HEK293 (cell line): ENCODE results near the gene NHP2.
"Not testable (repeated sequence)": the region's sequence is repeated elsewhere in the genome, so short reads cannot be mapped to it uniquely, and the experiment has no call there.

ENCODE experiments used
- CTCF ChIA-PET: fragments of 350-600 bp; formaldehyde crosslinking; extraction: SDS; loops from one replicate; lab custom pipeline; 2021; ENCODE audit warnings: antibody characterized with exemption; lab: Yijun Ruan, JAX
- POLR2A ChIA-PET: fragments of 300-600 bp; formaldehyde crosslinking; extraction: SDS; loops from one replicate; lab custom pipeline; 2020; ENCODE audit warnings: antibody characterized with exemption, inconsistent platforms; lab: Yijun Ruan, JAX
- H3K27ac ChIP-seq: fragments of 200-500 bp; sonication (Bioruptor generic); 2 replicates; pipeline ENCODE4 v1.5.1; 2014; ENCODE audit warnings: low read depth, low read length, control low read depth, inconsistent platforms; ENCODE audit errors: extremely low read depth
- H3K36me3 ChIP-seq, 2 experiments: fragments of 200-500 bp in 1 of 2; sonication (Bioruptor generic) in 1 of 2; 1 replicate in 1 of 2; 2 replicates in 1 of 2; pipeline ENCODE4 v1.5.1; 2014 to 2017; ENCODE audit warnings: inconsistent platforms in 2 of 2, low read length in 2 of 2; ENCODE audit not compliant: control insufficient read depth in 2 of 2, insufficient read depth in 1 of 2
- H3K4me1 ChIP-seq: fragments of 200-500 bp; sonication (Bioruptor generic); 2 replicates; pipeline ENCODE4 v1.5.1; 2014; ENCODE audit warnings: mild to moderate bottlenecking, low read length, inconsistent platforms; ENCODE audit not compliant: control insufficient read depth, insufficient read depth
- H3K4me3 ChIP-seq: 2 replicates; pipeline ENCODE4 v1.5.1; 2011; ENCODE audit warnings: low read depth, mild to moderate bottlenecking, control low read depth, low read length, moderate library complexity
- H3K9me3 ChIP-seq: fragments of 200-500 bp; sonication (Bioruptor generic); 2 replicates; pipeline ENCODE4 v1.5.1; 2014; ENCODE audit warnings: low read depth, low read length, inconsistent platforms; ENCODE audit not compliant: control insufficient read depth, insufficient read depth
- REST ChIP-seq: fragments of 450-650 bp; formaldehyde crosslinking; IDR thresholded peaks from 2 replicates; pipeline ENCODE4 v1.5.1; 2016; ENCODE audit warnings: missing biosample characterization, missing genetic modification characterization
- TCF7L2 ChIP-seq: IDR thresholded peaks from 2 replicates; pipeline ENCODE4 v1.6.1; 2011; ENCODE audit warnings: low read depth, mild to moderate bottlenecking, inconsistent platforms, low read length, moderate library complexity, borderline replicate concordance
- ZBTB17 ChIP-seq: fragments of 450-650 bp; formaldehyde crosslinking; IDR thresholded peaks from 2 replicates; pipeline ENCODE4 v1.5.1; 2016; ENCODE audit warnings: missing biosample characterization, missing genetic modification characterization
- ZBTB48 ChIP-seq: fragments of 450-650 bp; formaldehyde crosslinking; IDR thresholded peaks from 2 replicates; pipeline ENCODE4 v1.5.1; 2016; ENCODE audit warnings: missing biosample characterization, missing genetic modification characterization
- ZFP3 ChIP-seq: fragments of 450-650 bp; formaldehyde crosslinking; IDR thresholded peaks from 2 replicates; pipeline ENCODE4 v1.5.1; 2016; ENCODE audit warnings: low read depth, missing biosample characterization, missing genetic modification characterization
- ZNF174 ChIP-seq: fragments of 450-650 bp; formaldehyde crosslinking; IDR thresholded peaks from 2 replicates; pipeline ENCODE4 v1.5.0; 2017; ENCODE audit warnings: missing biosample characterization, mild to moderate bottlenecking, missing genetic modification characterization
- ZNF18 ChIP-seq: fragments of 450-650 bp; formaldehyde crosslinking; IDR thresholded peaks from 2 replicates; pipeline ENCODE4 v1.5.1; 2016; ENCODE audit warnings: missing biosample characterization, missing genetic modification characterization
- ZNF335 ChIP-seq: fragments of 450-650 bp; formaldehyde crosslinking; conservative IDR thresholded peaks from 2 replicates; pipeline ENCODE4 v1.5.1; 2016; ENCODE audit warnings: missing biosample characterization, missing genetic modification characterization
- ZNF394 ChIP-seq: fragments of 450-650 bp; formaldehyde crosslinking; IDR thresholded peaks from 2 replicates; pipeline ENCODE4 v1.5.1; 2016; ENCODE audit warnings: missing biosample characterization, missing genetic modification characterization, mild to moderate bottlenecking, moderate library complexity, borderline replicate concordance
- ZNF530 ChIP-seq: fragments of 450-650 bp; formaldehyde crosslinking; IDR thresholded peaks from 2 replicates; pipeline ENCODE4 v1.5.1; 2016; ENCODE audit warnings: low read depth, missing biosample characterization, missing genetic modification characterization
- ZNF544 ChIP-seq: fragments of 450-650 bp; formaldehyde crosslinking; IDR thresholded peaks from 2 replicates; pipeline ENCODE4 v1.5.0; 2017; ENCODE audit warnings: missing biosample characterization, missing genetic modification characterization
- ZSCAN18 ChIP-seq: fragments of 450-650 bp; formaldehyde crosslinking; IDR thresholded peaks from 2 replicates; pipeline ENCODE4 v1.5.1; 2016; ENCODE audit warnings: missing biosample characterization, missing genetic modification characterization

NHP2 gene

GRCh38 chr5:178130234-178130575, 23.5 kb downstream of the NHP2 start:
- H3K4me3 ChIP-seq: peak overlapping the region; percentile 91
- TF ChIP-seq ZBTB17 (peak; percentile 47; the same call in 1 of the 2 replicates), REST (tag by site-specific recombination) (0 out of 2 replicates have a peak, but pooled peaks have one; percentile 66), ZFP3 (tag by site-specific recombination) (peak; percentile 73; the same call in 1 of the 2 replicates), ZNF335 (peak; percentile 96)
- TF ChIP-seq, all 188 proteins: peak for 4; not testable (repeated sequence) for 184
- ChIA-PET CTCF (interaction anchor here (1.4 to 2.3 kb wide), 2 partner anchors 9 to 55 kb away, joined by 5 to 12 read pairs; no protein-coding TSS in a partner anchor), POLR2A (interaction anchor here (0.8 to 1.8 kb wide), 5 partner anchors 10 to 74 kb away, joined by 3 to 9 read pairs (median 3); partner anchors contain the start of gene HNRNPAB)
- not testable (repeated sequence) for H3K4me1 ChIP-seq, H3K9me3 ChIP-seq
- H3K36me3 ChIP-seq: peaks cover 11 to 15% of the 10 kb centered on the region in 2 experiments; a peak in 2 of 3 replicates
- peak overlapping the region; percentile 93 for H3K27ac ChIP-seq

GRCh38 chr5:178129296-178129695, 24.4 kb downstream of the NHP2 start:
- Histone ChIP-seq H3K4me1 (no peaks in the 10 kb centered on the region), H3K4me3 (no peak overlapping the region), H3K9me3 (no peaks in the 10 kb centered on the region), H3K27ac (no peak overlapping the region), H3K36me3 (peaks cover 3 to 10% of the 10 kb centered on the region in 2 experiments; a peak in 2 of 3 replicates)
- ChIA-PET CTCF (interaction anchor here (1.0 to 2.3 kb wide), 3 partner anchors 8 to 54 kb away, joined by 3 to 12 read pairs (median 4); no protein-coding TSS in a partner anchor), POLR2A (interaction anchor here (0.9 kb wide), 1 partner anchor 17 kb away, joined by 3 read pairs; no protein-coding TSS in a partner anchor)
- no peak for TF ChIP-seq TCF7L2
- TF ChIP-seq ZNF530 (tag by site-specific recombination): no peak
- TF ChIP-seq ZSCAN18: no peak
- TF ChIP-seq ZNF394 (tag by site-specific recombination): no peak
- TF ChIP-seq ZNF544 (tag by site-specific recombination): no peak
- no peak for TF ChIP-seq ZBTB48 (tag by site-specific recombination)
- no peak for TF ChIP-seq ZNF174 (tag by site-specific recombination)

GRCh38 chr5:178127300-178128009, 26.2 kb downstream of the NHP2 start:
- POLR2A ChIA-PET, CTCF ChIA-PET, H3K27ac ChIP-seq, H3K4me1 ChIP-seq, H3K9me3 ChIP-seq, H3K4me3 ChIP-seq, H3K36me3 ChIP-seq: not testable (repeated sequence)

GRCh38 chr5:178126556-178126955, 27.1 kb downstream of the NHP2 start:
- Histone ChIP-seq H3K4me1 (no peaks in the 10 kb centered on the region), H3K4me3 (no peak overlapping the region), H3K36me3 (peaks cover 0 to 10% of the 10 kb centered on the region in 2 experiments; a peak in 1 of 3 replicates), H3K27ac (no peak overlapping the region), H3K9me3 (no peaks in the 10 kb centered on the region)
- POLR2A ChIA-PET: no interaction called here
- TF ChIP-seq ZNF18 (no peak), ZNF530 (tag by site-specific recombination) (0 out of 2 replicates have a peak, but pooled peaks have one; percentile 52)
- CTCF ChIA-PET: interaction anchor here (0.7 kb wide), 1 partner anchor 1507 kb away, joined by 3 read pairs; no protein-coding TSS in a partner anchor
